Measurements from ENCODE around the gene BCAS2.
A peak's percentile ranks its signal among the peaks of the same experiment; 100 is the strongest.

BCAS2 gene

GRCh38 chr1:114561333-114561732, 20.1 kb downstream of the BCAS2 start:
- no peak overlapping the region for H3K4me3 ChIP-seq (replicated peaks; ENCODE audit: low read depth, low read length)
- TF ChIP-seq CTCF (IDR thresholded peaks at IDR 0.05; ENCODE audit: low read length, missing control alignments), result no peak
- DNase-seq (ENCODE audit: low read depth), result no peak

- no peak for DNase-seq (ENCODE audit: low read depth)
- TF ChIP-seq CTCF (IDR thresholded peaks at IDR 0.05; ENCODE audit: low read length, missing control alignments), result no peak
- no peak overlapping the region for H3K4me3 ChIP-seq (replicated peaks; ENCODE audit: low read depth, low read length)
Observed at GRCh38 chr1:114559356-114559755, 22.1 kb downstream of the BCAS2 start.

GRCh38 chr1:114558544-114558943, 22.9 kb downstream of the BCAS2 start:
- no peak overlapping the region for H3K4me3 ChIP-seq (replicated peaks; ENCODE audit: low read depth, low read length)
- TF ChIP-seq CTCF (IDR thresholded peaks at IDR 0.05; ENCODE audit: low read length, missing control alignments), result peak; percentile 36
- peak; percentile 28 for DNase-seq (ENCODE audit: low read depth)

GRCh38 chr1:114554577-114554976, 26.8 kb downstream of the BCAS2 start:
- DNase-seq (ENCODE audit: low read depth), result no peak
- H3K4me3 ChIP-seq (replicated peaks; ENCODE audit: low read depth, low read length), result no peak overlapping the region
- no peak for TF ChIP-seq CTCF (IDR thresholded peaks at IDR 0.05; ENCODE audit: low read length, missing control alignments)

- no peak for DNase-seq (ENCODE audit: low read depth)
- no peak overlapping the region for H3K4me3 ChIP-seq (replicated peaks; ENCODE audit: low read depth, low read length)
- TF ChIP-seq CTCF (IDR thresholded peaks at IDR 0.05; ENCODE audit: low read length, missing control alignments), result no peak
Observed at GRCh38 chr1:114552106-114552639, 29.2 kb downstream of the BCAS2 start.

- TF ChIP-seq CTCF (IDR thresholded peaks at IDR 0.05; ENCODE audit: low read length, missing control alignments), result no peak
- no peak overlapping the region for H3K4me3 ChIP-seq (replicated peaks; ENCODE audit: low read depth, low read length)
- no peak for DNase-seq (ENCODE audit: low read depth)
Observed at GRCh38 chr1:114551400-114551799, 30.0 kb downstream of the BCAS2 start.

- no peak for DNase-seq (ENCODE audit: low read depth)
- no peak for TF ChIP-seq CTCF (IDR thresholded peaks at IDR 0.05; ENCODE audit: low read length, missing control alignments)
- H3K4me3 ChIP-seq (replicated peaks; ENCODE audit: low read depth, low read length), result no peak overlapping the region
Observed at GRCh38 chr1:114550336-114550735, 31.1 kb downstream of the BCAS2 start.

All from fibroblast of pulmonary artery (primary cell).